Peyer's patch (tissue), 4 donors: ENCODE measurements around the gene CHST8.
"Not testable (repeated sequence)": the region's sequence is repeated elsewhere in the genome, so short reads cannot be mapped to it uniquely, and the experiment has no call there.

Experiments used
- POLR2A ChIP-seq, 2 donors: fragments of 450-650 bp; IDR thresholded peaks; one replicate each; pipeline ENCODE4 v1.5.1; 2017; ENCODE audit warnings: antibody characterized with exemption in 2 of 2, mild to moderate bottlenecking in 2 of 2, moderate library complexity in 2 of 2
- TF ChIP-seq, protein P1 (sequence below), 6 experiments: fragments of 450-650 bp in 4 of 6; fragments of 200-600 bp in 2 of 6; sonication (generic) in 1 of 6; IDR thresholded peaks; one replicate each; pipeline ENCODE4 v1.5.1; 2017 to 2019; ENCODE audit warnings: antibody characterized with exemption in 6 of 6, mild to moderate bottlenecking in 3 of 6, moderate library complexity in 1 of 6

- not testable (repeated sequence) for TF ChIP-seq POLR2A (IDR thresholded peaks at IDR 0.05)
- TF ChIP-seq, protein P1, sequence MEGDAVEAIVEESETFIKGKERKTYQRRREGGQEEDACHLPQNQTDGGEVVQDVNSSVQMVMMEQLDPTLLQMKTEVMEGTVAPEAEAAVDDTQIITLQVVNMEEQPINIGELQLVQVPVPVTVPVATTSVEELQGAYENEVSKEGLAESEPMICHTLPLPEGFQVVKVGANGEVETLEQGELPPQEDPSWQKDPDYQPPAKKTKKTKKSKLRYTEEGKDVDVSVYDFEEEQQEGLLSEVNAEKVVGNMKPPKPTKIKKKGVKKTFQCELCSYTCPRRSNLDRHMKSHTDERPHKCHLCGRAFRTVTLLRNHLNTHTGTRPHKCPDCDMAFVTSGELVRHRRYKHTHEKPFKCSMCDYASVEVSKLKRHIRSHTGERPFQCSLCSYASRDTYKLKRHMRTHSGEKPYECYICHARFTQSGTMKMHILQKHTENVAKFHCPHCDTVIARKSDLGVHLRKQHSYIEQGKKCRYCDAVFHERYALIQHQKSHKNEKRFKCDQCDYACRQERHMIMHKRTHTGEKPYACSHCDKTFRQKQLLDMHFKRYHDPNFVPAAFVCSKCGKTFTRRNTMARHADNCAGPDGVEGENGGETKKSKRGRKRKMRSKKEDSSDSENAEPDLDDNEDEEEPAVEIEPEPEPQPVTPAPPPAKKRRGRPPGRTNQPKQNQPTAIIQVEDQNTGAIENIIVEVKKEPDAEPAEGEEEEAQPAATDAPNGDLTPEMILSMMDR (IDR thresholded peaks at IDR 0.05), result not testable (repeated sequence)
Observed at GRCh38 chr19:33663316-33663715, 41.6 kb downstream of the CHST8 start.
